Skeletal muscle tissue (tissue), 4 donors: Measurements from ENCODE around the gene KRTAP10-8. TPM values are rescaled to one million over a fixed set of nuclear protein-coding genes. Genes with fewer than 3 reads are reported as not detected.
"Not testable (repeated sequence)": the region's sequence is repeated elsewhere in the genome, so short reads cannot be mapped to it uniquely, and the experiment has no call there.

Source experiments
- H3K27ac ChIP-seq: one replicate; pipeline ENCODE4 v1.7.0; 2013; ENCODE audit warnings: mild to moderate bottlenecking, low read depth, low read length, inconsistent platforms
- H3K27me3 ChIP-seq, 3 donors: one replicate each; pipeline ENCODE4 v1.7.0; 2013; ENCODE audit warnings: low read length in 3 of 3; ENCODE audit not compliant: control insufficient read depth in 3 of 3, insufficient read depth in 3 of 3
- H3K36me3 ChIP-seq, 3 donors: one replicate each; pipeline ENCODE4 v1.7.0; 2013; ENCODE audit warnings: low read length in 3 of 3; ENCODE audit not compliant: control insufficient read depth in 3 of 3, insufficient read depth in 3 of 3
- H3K4me1 ChIP-seq, 3 donors: one replicate each; pipeline ENCODE4 v1.7.0; 2013; ENCODE audit warnings: low read length in 3 of 3, mild to moderate bottlenecking in 3 of 3; ENCODE audit not compliant: control insufficient read depth in 3 of 3, insufficient read depth in 3 of 3
- H3K4me3 ChIP-seq, 3 donors: one replicate each; pipeline ENCODE4 v1.7.0; 2013; ENCODE audit warnings: low read length in 3 of 3
- H3K9ac ChIP-seq, 3 donors: one replicate each; pipeline ENCODE4 v1.7.0; 2013; ENCODE audit warnings: low read length in 3 of 3, mild to moderate bottlenecking in 3 of 3, moderate library complexity in 2 of 3, low read depth in 1 of 3
- H3K9me3 ChIP-seq, 3 donors: one replicate each; pipeline ENCODE4 v1.7.0; 2013; ENCODE audit warnings: low read length in 3 of 3; ENCODE audit not compliant: control insufficient read depth in 3 of 3
- total RNA-seq: library from RNA; depleted of rRNA; stranded (reverse); fragments of >200 nt; gene quantifications from one replicate; pipeline ENCODE4 v1.2.3, GENCODE V29; 2014
- donor health status: Osteomylitis.

The KRTAP10-8 gene
- total RNA-seq, 1 donor from 2014 or later = not detected

- Histone ChIP-seq H3K9ac (no peak overlapping the region), H3K36me3 (no peaks in the 10 kb centered on the region), H3K27ac (no peak overlapping the region), H3K9me3 (no peaks in the 10 kb centered on the region), H3K27me3 (peaks cover 10 to 32% (median 27%) of the 10 kb centered on the region in 3 donors), H3K4me1 (no peaks in the 10 kb centered on the region), H3K4me3 (no peak overlapping the region)
These were observed 41.2 kb downstream of the KRTAP10-8 start for GRCh38 chr21:44653123-44653522.

GRCh38 chr21:44653656-44654575, 42.0 kb downstream of the KRTAP10-8 start:
- no peaks in the 10 kb centered on the region for H3K36me3 ChIP-seq
- H3K9ac ChIP-seq = no peak overlapping the region
- no peaks in the 10 kb centered on the region for H3K4me1 ChIP-seq
- H3K27me3 ChIP-seq = peaks cover 12 to 31% (median 29%) of the 10 kb centered on the region in 3 donors
- H3K4me3 ChIP-seq = no peak overlapping the region
- no peaks in the 10 kb centered on the region for H3K9me3 ChIP-seq
- no peak overlapping the region for H3K27ac ChIP-seq

GRCh38 chr21:44654576-44655175, 42.8 kb downstream of the KRTAP10-8 start, which contains the start of gene KRTAP12-4:
KRTAP12-4 (minus strand) TSS chr21:44654659; CDS start chr21:44654614, 45 bp downstream.
- no peak within 1 kb of the TSS for H3K4me3 ChIP-seq
- no peaks in the 10 kb centered on the region for H3K4me1 ChIP-seq
- no peak within 1 kb of the TSS for H3K9ac ChIP-seq
- H3K36me3 ChIP-seq = no peaks in the 10 kb centered on the region
- no peak within 1 kb of the TSS for H3K27ac ChIP-seq
- peaks cover 8 to 27% (median 25%) of the 10 kb centered on the region in 3 donors for H3K27me3 ChIP-seq
- no peaks in the 10 kb centered on the region for H3K9me3 ChIP-seq

GRCh38 chr21:44656868-44657267, 45.0 kb downstream of the KRTAP10-8 start:
- H3K9me3 ChIP-seq = no peaks in the 10 kb centered on the region
- no peaks in the 10 kb centered on the region for H3K36me3 ChIP-seq
- no peak overlapping the region for H3K4me3 ChIP-seq
- H3K9ac ChIP-seq = no peak overlapping the region
- H3K27ac ChIP-seq = no peak overlapping the region
- no peaks in the 10 kb centered on the region for H3K4me1 ChIP-seq
- peaks cover 8 to 26% (median 25%) of the 10 kb centered on the region in 3 donors for H3K27me3 ChIP-seq

- H3K36me3 ChIP-seq = no peaks in the 10 kb centered on the region
- H3K9ac ChIP-seq = no peak within 1 kb of the TSS
- H3K27ac ChIP-seq = no peak within 1 kb of the TSS
- no peak within 1 kb of the TSS for H3K4me3 ChIP-seq
- no peaks in the 10 kb centered on the region for H3K4me1 ChIP-seq
- H3K9me3 ChIP-seq = no peaks in the 10 kb centered on the region
- H3K27me3 ChIP-seq = peaks cover 8 to 26% (median 25%) of the 10 kb centered on the region in 3 donors
These were observed 46.0 kb downstream of the KRTAP10-8 start, which contains the start of gene KRTAP12-3 for GRCh38 chr21:44657635-44658540. KRTAP12-3 (plus strand) TSS chr21:44657932; CDS start chr21:44657980, 48 bp downstream.

- Histone ChIP-seq H3K9me3 (no peaks in the 10 kb centered on the region), H3K9ac (no peak overlapping the region), H3K4me1 (no peaks in the 10 kb centered on the region), H3K36me3 (no peaks in the 10 kb centered on the region), H3K4me3 (no peak overlapping the region), H3K27me3 (peaks cover 8 to 26% (median 25%) of the 10 kb centered on the region in 3 donors), H3K27ac (no peak overlapping the region)
These were observed 46.6 kb downstream of the KRTAP10-8 start for GRCh38 chr21:44658541-44658910.

GRCh38 chr21:44658913-44659595, 47.2 kb downstream of the KRTAP10-8 start:
- H3K27ac ChIP-seq = no peak overlapping the region
- peaks cover 8 to 21% (median 20%) of the 10 kb centered on the region in 3 donors for H3K27me3 ChIP-seq
- H3K9ac ChIP-seq = no peak overlapping the region
- no peaks in the 10 kb centered on the region for H3K4me1 ChIP-seq
- H3K36me3 ChIP-seq = no peaks in the 10 kb centered on the region
- no peaks in the 10 kb centered on the region for H3K9me3 ChIP-seq
- no peak overlapping the region for H3K4me3 ChIP-seq

GRCh38 chr21:44661567-44661966, 49.7 kb downstream of the KRTAP10-8 start:
- not testable (repeated sequence) for H3K4me1 ChIP-seq, H3K9ac ChIP-seq, H3K36me3 ChIP-seq, H3K9me3 ChIP-seq, H3K4me3 ChIP-seq, H3K27ac ChIP-seq
- H3K27me3 ChIP-seq = peaks cover 8 to 16% (median 13%) of the 10 kb centered on the region in 3 donors
